NCI-H2107 (cell line): Measurements from ENCODE around the gene AKR1C1.
"Not testable (repeated sequence)": the region's sequence is repeated elsewhere in the genome, so short reads cannot be mapped to it uniquely, and the experiment has no call there.

Experiments used
- DNase-seq: peaks from one replicate; lab custom pipeline; 2025; lab: John Stamatoyannopoulos, UW

AKR1C1 gene

DNA sequence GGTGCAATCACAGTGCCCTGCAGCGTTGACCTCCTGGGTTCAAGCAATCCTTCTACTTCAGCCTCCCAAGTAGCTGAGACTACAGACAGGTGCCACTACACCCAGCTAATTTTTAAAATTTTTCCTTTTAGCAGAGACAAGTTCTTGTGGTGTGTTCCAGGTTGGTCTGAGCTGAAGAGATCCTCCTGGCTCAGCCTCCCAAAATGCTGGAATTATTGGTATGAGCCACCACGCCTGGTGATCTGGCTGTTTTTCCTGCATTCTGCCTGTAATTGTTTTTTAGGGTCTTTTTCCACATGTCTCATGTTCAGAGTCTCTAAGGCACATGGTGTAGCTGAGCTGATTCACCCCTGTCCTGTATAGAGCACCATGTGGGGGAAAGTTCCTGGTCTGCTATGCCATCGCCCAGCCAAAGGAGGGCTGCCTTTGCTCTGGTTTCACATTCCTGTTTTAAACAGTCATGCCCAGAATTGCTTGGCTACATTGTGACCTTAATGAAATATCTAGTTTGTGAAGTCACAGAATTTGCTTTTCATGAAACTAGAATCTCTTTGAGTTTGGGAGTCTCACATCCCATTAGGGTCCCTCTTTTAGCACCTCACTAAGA lies 55.6 kb downstream of the AKR1C1 start:
- not testable (repeated sequence) for DNase-seq

DNA sequence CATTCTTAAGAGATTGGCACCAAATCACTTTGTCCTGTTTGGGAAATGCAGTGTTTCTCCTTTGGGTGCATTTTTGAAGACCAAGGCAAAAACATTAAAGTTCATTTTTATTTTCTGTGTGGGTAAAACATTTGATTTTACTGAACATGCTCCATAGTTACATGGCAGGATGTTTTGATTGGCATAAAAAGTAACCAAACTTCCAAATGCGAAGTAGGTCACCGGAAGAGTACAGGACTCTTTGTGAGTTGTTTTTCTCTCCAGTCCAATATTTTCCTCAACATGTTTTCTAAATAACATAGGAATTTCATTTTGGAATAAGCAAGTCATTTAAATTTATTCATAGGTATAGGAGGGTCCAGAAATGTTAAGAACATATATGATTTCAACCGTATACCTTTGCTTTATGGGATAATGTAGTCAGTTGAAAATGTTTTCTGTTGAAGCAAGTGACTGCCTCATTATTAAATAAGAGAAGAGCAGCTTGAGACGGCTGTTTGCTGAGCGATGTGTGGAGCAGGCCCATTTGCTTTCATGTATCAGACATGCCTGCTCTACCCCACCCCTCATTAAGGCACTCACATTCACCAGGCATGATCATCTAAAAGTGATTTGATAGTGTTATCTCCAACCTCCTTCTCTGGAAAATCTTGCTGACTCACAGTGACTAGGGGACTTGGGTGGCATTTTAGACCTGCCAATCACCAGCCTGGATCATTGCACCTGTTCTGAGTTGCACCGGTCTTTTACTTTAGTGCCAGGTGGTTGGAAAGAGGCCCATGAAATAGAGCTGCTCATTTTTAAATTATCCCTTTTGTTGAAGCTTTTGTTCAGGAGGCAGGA lies 56.8 kb downstream of the AKR1C1 start:
- DNase-seq: peak; percentile 28

DNA sequence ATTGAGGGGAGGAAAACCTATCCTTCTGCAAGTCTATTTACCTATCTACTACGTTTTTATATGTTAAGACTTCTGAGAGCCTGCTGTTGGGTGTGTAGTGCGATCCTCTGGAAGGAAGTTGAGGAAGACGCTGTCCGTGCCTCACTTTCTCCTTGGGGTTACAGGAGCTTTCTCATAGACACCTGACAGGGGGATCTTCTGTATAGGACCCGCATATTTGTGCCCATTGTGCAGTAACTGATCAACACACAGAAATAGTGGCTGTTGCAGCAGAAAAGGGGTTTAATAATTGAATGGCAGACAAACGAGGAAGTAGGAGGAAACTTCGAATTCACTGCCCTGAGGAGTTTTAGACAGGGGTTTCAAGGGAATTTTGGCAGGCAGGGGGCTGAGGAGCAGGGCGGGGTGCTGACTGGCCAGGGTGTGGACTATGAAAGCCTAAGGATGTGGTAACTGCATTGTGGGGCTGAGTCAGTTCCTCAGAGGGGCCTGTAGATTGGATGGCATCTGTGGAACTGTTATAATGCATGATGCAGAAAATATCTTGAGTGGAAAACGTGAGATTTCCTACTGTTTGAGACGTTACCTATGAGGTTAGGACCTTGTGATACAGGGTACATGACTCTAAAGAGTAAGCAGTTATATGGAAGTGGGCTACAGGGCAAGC lies 58.5 kb downstream of the AKR1C1 start:
- not testable (repeated sequence) for DNase-seq

DNA sequence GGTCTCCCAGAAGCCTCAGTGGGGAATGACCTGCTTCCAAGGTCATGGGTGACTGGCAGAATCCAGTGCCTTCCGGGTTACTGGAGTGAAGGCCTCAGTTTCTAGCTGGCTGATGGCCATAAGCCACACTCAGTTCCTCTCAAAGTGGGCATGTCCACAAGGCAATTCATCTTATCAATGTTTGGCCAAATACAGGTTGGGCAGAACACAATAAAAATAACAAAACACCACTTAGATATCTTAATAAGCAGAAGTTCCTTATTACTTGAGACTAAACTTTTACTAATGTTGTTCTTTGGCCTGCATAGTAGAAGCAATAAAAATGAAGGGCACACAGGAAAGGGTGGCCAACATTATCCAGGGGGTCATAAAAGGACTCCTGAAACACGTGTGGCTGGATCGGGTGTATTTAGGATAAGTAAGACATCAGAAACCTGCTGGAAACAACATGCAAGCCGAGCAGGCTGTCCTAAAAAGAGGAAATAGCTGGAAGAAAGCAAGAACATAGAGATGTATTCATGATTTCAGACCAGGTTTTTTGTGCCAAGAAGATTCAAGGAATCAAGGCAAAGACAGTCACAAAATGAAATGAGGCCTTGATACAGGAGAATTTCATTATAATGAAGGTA lies 60.1 kb downstream of the AKR1C1 start:
- no peak for DNase-seq

DNA sequence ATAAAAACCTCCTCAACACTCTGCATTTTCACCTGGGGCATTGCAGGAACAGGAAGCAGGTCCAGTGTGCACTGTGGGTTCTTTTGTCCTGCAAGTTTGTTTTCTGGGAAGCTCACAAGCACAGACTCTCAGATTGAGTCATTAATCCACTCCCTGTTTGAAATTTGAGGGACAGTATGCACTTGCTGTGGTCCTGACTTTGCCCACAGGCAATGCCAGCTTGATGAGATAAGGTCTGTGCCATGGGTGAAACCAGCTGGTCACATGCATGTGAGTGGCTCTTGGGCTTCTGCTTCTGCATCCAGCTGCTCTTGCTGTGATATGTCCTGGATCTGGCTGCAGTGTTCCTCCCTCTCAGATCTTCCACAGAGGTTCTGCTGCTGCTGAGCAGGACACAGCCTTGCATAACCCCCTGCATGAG lies 62.3 kb downstream of the AKR1C1 start:
- DNase-seq: not testable (repeated sequence)

DNA sequence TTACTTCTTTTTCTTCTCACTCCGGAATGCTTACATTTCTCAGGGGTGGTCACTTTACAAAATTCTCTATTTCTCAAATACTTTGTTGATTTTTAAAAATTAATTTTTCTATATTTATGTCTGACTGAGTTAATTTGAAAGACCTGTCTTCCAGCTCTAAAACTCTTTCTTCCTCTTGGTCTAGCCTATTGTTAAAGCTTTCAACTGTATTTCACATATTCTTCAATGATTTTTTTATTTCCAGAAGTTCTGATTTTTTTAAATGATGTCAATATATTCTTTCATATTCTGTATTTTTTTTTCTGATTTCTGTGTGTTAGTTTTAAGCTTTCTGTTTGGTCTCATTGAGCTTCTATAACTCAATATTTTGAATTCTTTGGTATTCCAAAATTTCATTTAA lies 67.8 kb downstream of the AKR1C1 start:
- no peak for DNase-seq

DNA sequence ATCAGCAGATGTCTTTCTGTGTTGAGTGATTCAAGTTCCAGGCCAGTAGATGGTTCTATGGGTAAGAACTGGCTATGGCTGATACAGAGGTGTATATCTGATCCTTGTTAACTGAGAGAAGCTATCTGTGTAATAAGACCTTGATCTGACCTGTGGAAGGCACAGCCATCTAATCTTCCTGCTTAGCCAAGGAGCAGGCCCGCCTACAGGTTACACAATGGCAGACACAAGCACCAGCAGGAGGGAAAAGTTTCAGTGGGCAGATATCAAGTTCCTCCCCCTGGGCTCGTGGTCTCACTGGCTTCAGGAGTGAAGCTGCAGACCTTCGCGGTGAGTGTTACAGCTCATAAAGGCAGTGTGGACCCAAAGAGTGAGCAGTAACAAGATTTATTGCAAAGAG lies 68.4 kb downstream of the AKR1C1 start:
- not testable (repeated sequence) for DNase-seq

DNA sequence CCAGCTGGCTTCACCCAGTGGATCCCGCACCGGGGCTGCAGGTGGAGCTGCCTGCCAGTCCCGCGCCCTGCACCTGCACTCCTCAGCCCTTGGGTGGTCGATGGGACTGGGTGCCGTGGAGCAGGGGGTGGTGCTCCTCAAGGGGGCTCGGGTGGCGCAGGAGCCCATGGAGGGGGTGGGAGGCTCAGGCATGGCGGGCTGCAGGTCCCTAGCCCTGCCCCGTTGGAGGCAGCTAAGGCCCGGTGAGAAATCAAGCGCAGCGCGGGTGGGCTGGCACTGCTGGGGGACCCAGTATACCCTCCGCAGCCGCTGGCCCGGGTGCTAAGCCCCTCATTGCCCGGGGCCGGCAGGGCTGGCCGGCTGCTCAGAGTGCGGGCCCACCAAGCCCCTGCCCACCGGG lies 69.2 kb downstream of the AKR1C1 start:
- DNase-seq: not testable (repeated sequence)
